ENCODE data around the gene OAS2.

OAS2 gene

GRCh38 chr12:113061061-113061694 lies 82.9 kb downstream of the OAS2 start:
- no peak for DNase-seq

Measured in NCI-H345 (cell line).